DND-41 (cell line): Measurements from ENCODE around the gene RPS6KA6.
"Not testable (repeated sequence)": the region's sequence is repeated elsewhere in the genome, so short reads cannot be mapped to it uniquely, and the experiment has no call there.

ENCODE experiments used
- EZH2 ChIP-seq: IDR thresholded peaks from 3 replicates; pipeline ENCODE4 v1.6.1; 2012; ENCODE audit warnings: borderline replicate concordance, low read depth, mild to moderate bottlenecking, moderate library complexity, low read length, inconsistent platforms; ENCODE audit not compliant: severe bottlenecking
- TF ChIP-seq, protein P1 (sequence below): IDR thresholded peaks from 2 replicates; pipeline ENCODE4 v1.5.1; 2012; ENCODE audit warnings: borderline replicate concordance, low read length, moderate library complexity, mild to moderate bottlenecking; ENCODE audit not compliant: poor library complexity, severe bottlenecking; ENCODE audit errors: extremely low read depth

DNA sequence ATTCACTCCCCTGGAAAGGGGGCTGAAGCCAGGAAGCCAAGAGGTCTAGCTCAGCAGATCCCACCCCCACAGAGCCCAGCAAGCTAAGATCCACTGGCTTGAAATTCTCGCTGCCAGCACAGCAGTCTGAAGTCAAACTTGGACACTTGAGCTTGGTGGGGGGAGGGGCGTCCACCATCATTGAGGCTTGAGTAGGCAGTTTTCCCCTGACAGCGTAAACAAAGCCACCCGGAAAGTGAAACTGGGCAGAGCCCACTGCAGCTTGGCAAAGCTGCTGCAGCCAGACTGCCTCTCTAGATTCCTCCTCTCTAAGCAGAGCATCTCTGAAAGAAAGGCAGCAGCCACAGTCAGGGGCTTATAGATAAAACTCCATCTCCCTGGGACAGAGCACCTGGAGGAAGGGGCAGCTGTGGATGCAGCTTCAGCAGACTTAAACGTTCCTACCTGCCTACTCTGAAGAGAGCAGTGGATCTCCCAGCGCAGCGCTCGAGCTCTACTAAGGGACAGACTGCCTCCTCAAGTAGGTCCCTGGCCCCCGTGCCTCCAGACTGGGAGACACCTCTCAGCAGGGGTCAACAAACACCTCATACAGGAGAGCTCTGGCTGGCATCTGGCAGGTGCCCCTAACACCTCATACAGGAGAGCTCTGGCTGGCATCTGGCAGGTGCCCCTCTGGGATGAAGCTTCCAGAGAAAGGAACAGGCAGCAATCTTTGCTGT lies 108.4 kb downstream of the RPS6KA6 start:
- TF ChIP-seq, protein P1, sequence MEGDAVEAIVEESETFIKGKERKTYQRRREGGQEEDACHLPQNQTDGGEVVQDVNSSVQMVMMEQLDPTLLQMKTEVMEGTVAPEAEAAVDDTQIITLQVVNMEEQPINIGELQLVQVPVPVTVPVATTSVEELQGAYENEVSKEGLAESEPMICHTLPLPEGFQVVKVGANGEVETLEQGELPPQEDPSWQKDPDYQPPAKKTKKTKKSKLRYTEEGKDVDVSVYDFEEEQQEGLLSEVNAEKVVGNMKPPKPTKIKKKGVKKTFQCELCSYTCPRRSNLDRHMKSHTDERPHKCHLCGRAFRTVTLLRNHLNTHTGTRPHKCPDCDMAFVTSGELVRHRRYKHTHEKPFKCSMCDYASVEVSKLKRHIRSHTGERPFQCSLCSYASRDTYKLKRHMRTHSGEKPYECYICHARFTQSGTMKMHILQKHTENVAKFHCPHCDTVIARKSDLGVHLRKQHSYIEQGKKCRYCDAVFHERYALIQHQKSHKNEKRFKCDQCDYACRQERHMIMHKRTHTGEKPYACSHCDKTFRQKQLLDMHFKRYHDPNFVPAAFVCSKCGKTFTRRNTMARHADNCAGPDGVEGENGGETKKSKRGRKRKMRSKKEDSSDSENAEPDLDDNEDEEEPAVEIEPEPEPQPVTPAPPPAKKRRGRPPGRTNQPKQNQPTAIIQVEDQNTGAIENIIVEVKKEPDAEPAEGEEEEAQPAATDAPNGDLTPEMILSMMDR: not testable (repeated sequence)
- TF ChIP-seq EZH2: not testable (repeated sequence)
